Heart left ventricle (tissue), 16 donors: ENCODE results near the gene DESI1. TPM values are rescaled to one million over a fixed set of nuclear protein-coding genes. Genes with fewer than 3 reads are reported as not detected.
A peak's percentile ranks its signal among the peaks of the same experiment; 100 is the strongest.
"Not testable (repeated sequence)": the region's sequence is repeated elsewhere in the genome, so short reads cannot be mapped to it uniquely, and the experiment has no call there.

ENCODE experiments used
- ATAC-seq, 4 donors: fragments of 200-7000 bp; cut with Tn5 transposase; one replicate each; pipeline ENCODE4 v1.9.1; 2020 to 2022; ENCODE audit warnings: moderate library complexity in 4 of 4, mild to moderate bottlenecking in 3 of 4, moderate number of reproducible peaks in 1 of 4
- DNase-seq, 5 donors: peaks; one replicate each; pipeline ENCODE4 v3.0.0-alpha.2; 2020
- H3K27ac ChIP-seq, 12 donors: fragments of 200-600 bp; sonication (generic) in 4 of 12; one replicate each; pipeline versions ENCODE4 v1.5.0 to v1.8.0; 2016 to 2022; ENCODE audit warnings: mild to moderate bottlenecking in 2 of 12
- H3K27me3 ChIP-seq, 9 donors: fragments of 200-600 bp; sonication (generic) in 2 of 9; one replicate each; pipeline versions ENCODE4 v1.5.1 to v1.8.0; 2016 to 2022; ENCODE audit warnings: mild to moderate bottlenecking in 3 of 9
- H3K36me3 ChIP-seq, 9 donors: fragments of 200-600 bp; sonication (generic) in 2 of 9; one replicate each; pipeline versions ENCODE4 v1.5.0 to v1.8.0; 2018 to 2022; ENCODE audit warnings: mild to moderate bottlenecking in 2 of 9
- H3K4me1 ChIP-seq, 12 donors: fragments of 200-600 bp; sonication (generic) in 4 of 12; one replicate each; pipeline versions ENCODE4 v1.5.0 to v1.8.0; 2016 to 2022; ENCODE audit warnings: mild to moderate bottlenecking in 3 of 12
- H3K4me3 ChIP-seq, 12 donors: fragments of 200-600 bp; sonication (generic) in 4 of 12; one replicate each; pipeline versions ENCODE4 v1.5.0 to v1.8.0; 2017 to 2022; ENCODE audit warnings: mild to moderate bottlenecking in 9 of 12, moderate library complexity in 4 of 12
- H3K9me3 ChIP-seq, 12 donors: fragments of 200-600 bp; sonication (generic) in 4 of 12; one replicate each; pipeline versions ENCODE4 v1.5.0 to v1.8.0; 2016 to 2022; ENCODE audit warnings: mild to moderate bottlenecking in 1 of 12
- CTCF ChIP-seq, 12 donors: fragments of 200-600 bp; sonication (generic) in 4 of 12; IDR thresholded peaks; one replicate each; pipeline versions ENCODE4 v1.5.0 to v1.8.0; 2018 to 2022; ENCODE audit warnings: antibody characterized with exemption in 12 of 12, mild to moderate bottlenecking in 5 of 12
- POLR2A ChIP-seq, 2 donors: fragments of 450-650 bp; IDR thresholded peaks; one replicate each; pipeline ENCODE4 v1.6.1; 2017; ENCODE audit warnings: antibody characterized with exemption in 2 of 2, mild to moderate bottlenecking in 2 of 2, moderate library complexity in 2 of 2
- WGBS, 4 donors: extraction: QIAGEN DNeasy Blood & Tissue Kit in 2 of 4; methylation state at CpG; one replicate each; pipeline versions ENCODE4 v1.1.5 to v1.1.7; 2013 to 2018; 5-methylcytosine and 5-hydroxymethylcytosine counted together
- intact Hi-C, 10 donors: fragments of 100-400 bp; cut with DNase I; formaldehyde crosslinking; loops; one replicate each; pipeline versions ENCODE4 v1.11.1 to v1.14.2; 2022
- polyA plus RNA-seq, 2 donors: library from polyadenylated mRNA; stranded (reverse); fragments of 200-250 nt; gene quantifications; one replicate each; pipeline ENCODE4 v1.2.3, GENCODE V29; 2013
- total RNA-seq, 9 donors: library from RNA; depleted of rRNA in 2 of 9; stranded (reverse); fragments of >200 nt in 2 of 9; fragmentation: NEBNext Ultra II Directional in 3 of 9; extraction: Animal tissue kit (Norgen Biotek cat#: 25700) in 3 of 9; gene quantifications; one replicate each; pipeline versions ENCODE4 v1.1.0 to v1.2.4, GENCODE V29; 2016 to 2023
- donor health status: ischemic (EF 13 %, LVEDD 7.1; RV severe dilation, severe dysfunction).
- donor health status: healthy with polysubstance abuse.
- donor health status: DM: no; HTN: yes; CAD: no.
- donor health status: DM: no; HTN: no; CAD: no.
- donor health status: ischemic (EF 25% LVEDD 6.9; RV normal size, moderate dysfunction).
- donor health status: ischemic (EF 25% LVEDD 5.7; RV mildly dilated, moderate dysfunction).
- donor health status: healthy.
- donor health status: DM: yes; HTN: yes; CAD: no.
- donor health status: ischemic (EF 35%, LVEDD 5.7; RV mildly dilated, moderate dysfunction).
- donor health status: nonischemic (EF 11% LVEDD 7.7; RV severe dilation, severe dysfunction).
- donor health status: DM: yes; HTN: yes; CAD: no.
- donor health status: PGD.
- donor health status: ischemic (EF 29% LVEDD 5.4; RV normal size, mild dysfunction).
- donor health status: nonischemic (EF 23%, LVEDD 6.1; RV moderate dilation, normal function).

DESI1 gene
- total and polyA plus RNA-seq, 11 donors = 24.2 to 51.0 (median 39.8) TPM

DNA sequence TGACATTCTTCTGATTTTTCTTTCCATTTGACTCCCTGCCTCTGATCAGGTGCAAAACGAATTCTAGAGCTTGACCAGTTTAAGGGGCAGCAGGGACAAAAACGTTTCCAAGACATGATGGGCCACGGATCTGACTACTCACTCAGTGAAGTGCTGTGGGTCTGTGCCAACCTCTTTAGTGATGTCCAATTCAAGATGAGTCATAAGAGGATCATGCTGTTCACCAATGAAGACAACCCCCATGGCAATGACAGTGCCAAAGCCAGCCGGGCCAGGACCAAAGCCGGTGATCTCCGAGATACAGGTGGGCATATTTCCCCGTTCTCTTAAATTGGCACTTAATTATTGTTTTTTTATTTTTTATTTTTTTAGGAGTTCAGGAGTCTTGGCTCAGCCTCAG lies 15.6 kb upstream of the DESI1 start:
- no peaks in the 10 kb centered on the region for H3K9me3 ChIP-seq
- intact Hi-C loops = no loop called here
- no peak overlapping the region for H3K4me3 ChIP-seq
- no peaks in the 10 kb centered on the region for H3K27me3 ChIP-seq
- TF ChIP-seq POLR2A (IDR thresholded peaks at IDR 0.05) (no peak), CTCF (IDR thresholded peaks at IDR 0.05) (no peak)
- DNase-seq (peak in 4 of 5 donors; percentile 26 to 69 (median 36)), ATAC-seq (peak; percentile 73 to 89 (median 88))
- peak overlapping the region in 7 of 12 donors; percentile 25 to 71 (median 58) for H3K27ac ChIP-seq
- peaks cover 0 to 30% (median 5%) of the 10 kb centered on the region in 12 donors for H3K4me1 ChIP-seq
- peaks cover 0 to 98% (median 93%) of the 10 kb centered on the region in 9 donors for H3K36me3 ChIP-seq
- 32 to 54% (median 48%) methylated on average over 7 of the region's 7 CpGs for WGBS, 4 donors

DNA sequence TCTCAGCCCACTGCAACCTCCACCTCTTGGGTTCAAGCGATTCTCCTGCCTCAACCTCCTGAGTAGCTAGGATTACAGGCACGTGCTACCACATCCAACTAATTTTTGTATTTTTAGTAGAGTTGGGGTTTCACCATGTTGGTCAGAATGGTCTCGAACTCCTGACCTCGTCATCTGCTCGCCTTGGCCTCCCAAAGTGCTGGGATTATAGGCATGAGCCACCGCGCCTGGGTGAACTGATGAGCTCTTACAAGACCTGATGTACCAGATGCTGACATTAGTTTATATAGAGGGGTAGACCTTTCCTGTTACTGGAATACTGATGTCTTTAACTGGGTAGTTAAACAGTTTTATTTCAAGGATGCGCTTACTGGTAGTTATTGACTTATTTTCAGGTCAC lies 13.8 kb upstream of the DESI1 start:
- H3K27me3 ChIP-seq, intact Hi-C loops, H3K27ac ChIP-seq, ATAC-seq, H3K4me3 ChIP-seq, DNase-seq, H3K9me3 ChIP-seq: not testable (repeated sequence)
- H3K36me3 ChIP-seq = peaks cover 0 to 90% (median 83%) of the 10 kb centered on the region in 9 donors
- 93 to 96% (median 95%) methylated on average over 8 of the region's 8 CpGs for WGBS, 4 donors
- H3K4me1 ChIP-seq = peaks cover 0 to 34% (median 5%) of the 10 kb centered on the region in 12 donors

- Histone ChIP-seq H3K36me3 (peaks cover 0 to 90% (median 83%) of the 10 kb centered on the region in 9 donors), H3K4me1 (peaks cover 0 to 22% (median 4%) of the 10 kb centered on the region in 12 donors)
- intact Hi-C loops, ATAC-seq, H3K4me3 ChIP-seq, H3K27ac ChIP-seq, H3K27me3 ChIP-seq, H3K9me3 ChIP-seq, DNase-seq: not testable (repeated sequence)
- 94 to 99% (median 99%) methylated on average over 11 to 14 of the region's 23 CpGs for WGBS, 4 donors
Measured at GRCh38 chr22:41631615-41632014, 10.8 kb upstream of the DESI1 start.

DNA sequence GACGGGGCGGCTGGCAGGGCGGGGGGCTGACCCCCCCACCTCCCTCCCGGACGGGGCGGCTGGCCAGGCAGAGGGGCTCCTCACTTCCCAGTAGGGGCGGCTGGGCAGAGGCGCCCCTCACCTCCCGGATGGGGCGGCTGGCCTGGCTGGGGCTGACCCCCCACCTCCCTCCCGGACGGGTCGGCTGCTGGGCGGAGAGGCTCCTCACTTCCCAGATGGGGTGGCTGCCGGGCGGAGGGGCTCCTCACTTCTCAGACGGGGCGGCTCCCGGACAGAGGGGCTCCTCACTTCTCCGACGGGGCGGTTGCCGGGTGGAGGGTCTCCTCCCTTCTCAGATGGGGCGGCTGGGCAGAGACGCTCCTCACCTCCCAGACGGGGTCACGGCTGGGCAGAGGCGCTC lies 10.3 kb upstream of the DESI1 start:
- H3K4me1 ChIP-seq = peaks cover 0 to 17% (median 1%) of the 10 kb centered on the region in 12 donors
- H3K9me3 ChIP-seq, H3K27ac ChIP-seq, ATAC-seq, DNase-seq, H3K27me3 ChIP-seq, H3K4me3 ChIP-seq, intact Hi-C loops: not testable (repeated sequence)
- WGBS, 4 donors = 95 to 100% (median 97%) methylated on average over 1 to 25 of the region's 28 CpGs
- peaks cover 0 to 90% (median 83%) of the 10 kb centered on the region in 9 donors for H3K36me3 ChIP-seq

GRCh38 chr22:41625577-41625976 lies 4.7 kb upstream of the DESI1 start:
- Histone ChIP-seq H3K4me3 (no peak overlapping the region), H3K9me3 (no peaks in the 10 kb centered on the region), H3K36me3 (peaks cover 2 to 87% (median 81%) of the 10 kb centered on the region in 9 donors), H3K27me3 (no peaks in the 10 kb centered on the region), H3K4me1 (peaks cover 0 to 27% (median 15%) of the 10 kb centered on the region in 12 donors), H3K27ac (no peak overlapping the region)
- intact Hi-C loops = loop anchor here in 1 of 10 donors (2.0 kb wide), 1 partner anchor 23 kb away; no protein-coding TSS in a partner anchor
- TF ChIP-seq CTCF (IDR thresholded peaks at IDR 0.05) (no peak), POLR2A (IDR thresholded peaks at IDR 0.05) (no peak)
- no peak for DNase-seq
- no peak for ATAC-seq
- WGBS, 4 donors = 93 to 97% (median 95%) methylated on average over 7 of the region's 7 CpGs

GRCh38 chr22:41621911-41622179 lies 1.0 kb upstream of the DESI1 start:
- H3K4me1 ChIP-seq = peaks cover 0 to 50% (median 32%) of the 10 kb centered on the region in 12 donors
- peaks cover 2 to 57% (median 46%) of the 10 kb centered on the region in 9 donors for H3K36me3 ChIP-seq
- WGBS, 4 donors = 2 to 6% (median 4%) methylated on average over 8 of the region's 8 CpGs
- peak overlapping the region; percentile 91 to 99 (median 97) for H3K27ac ChIP-seq
- intact Hi-C loops = no loop called here
- no peaks in the 10 kb centered on the region for H3K9me3 ChIP-seq
- peak overlapping the region; percentile 72 to 99 (median 92) for H3K4me3 ChIP-seq
- TF ChIP-seq POLR2A (IDR thresholded peaks at IDR 0.05) = no peak
- no peak for TF ChIP-seq CTCF (IDR thresholded peaks at IDR 0.05)
- DNase-seq (no peak), ATAC-seq (no peak)
- H3K27me3 ChIP-seq = no peaks in the 10 kb centered on the region
